ENCODE measurements around the gene ATL2.

Gene ATL2

GRCh38 chr2:38271697-38272096 is 105.4 kb downstream of the ATL2 start:
- Histone ChIP-seq H3K4me1 (ENCODE audit: control insufficient read depth, insufficient read depth, low read length, unreplicated experiment) (peaks cover 13% of the 10 kb centered on the region), H3K27ac (ENCODE audit: low read depth, low read length) (no peak overlapping the region), H3K4me3 (ENCODE audit: low read depth, low read length) (no peak overlapping the region)

GRCh38 chr2:38269421-38269820 is 107.7 kb downstream of the ATL2 start:
- peak overlapping the region; percentile 77 for H3K27ac ChIP-seq (ENCODE audit: low read depth, low read length)
- H3K27me3 ChIP-seq (ENCODE audit: insufficient read depth, low read length), result no peaks in the 10 kb centered on the region
- H2AFZ ChIP-seq (ENCODE audit: low read length, unreplicated experiment), result no peak overlapping the region
- H3K4me1 ChIP-seq (ENCODE audit: control insufficient read depth, insufficient read depth, low read length, unreplicated experiment), result peaks cover 9% of the 10 kb centered on the region
- no peaks in the 10 kb centered on the region for H3K79me2 ChIP-seq (ENCODE audit: control insufficient read depth, insufficient read depth, low read length, unreplicated experiment)
- no peak overlapping the region for H3K4me3 ChIP-seq (ENCODE audit: low read depth, low read length)
- H3K36me3 ChIP-seq (ENCODE audit: insufficient read depth, low read length), result no peaks in the 10 kb centered on the region

More at GRCh38 chr2:38271697-38272096, 105.4 kb downstream of the ATL2 start:
- no peaks in the 10 kb centered on the region for H3K36me3 ChIP-seq (ENCODE audit: insufficient read depth, low read length)
- H3K79me2 ChIP-seq (ENCODE audit: control insufficient read depth, insufficient read depth, low read length, unreplicated experiment), result no peaks in the 10 kb centered on the region
- H3K27me3 ChIP-seq (ENCODE audit: insufficient read depth, low read length), result no peaks in the 10 kb centered on the region
- H2AFZ ChIP-seq (ENCODE audit: low read length, unreplicated experiment), result no peak overlapping the region

- H3K36me3 ChIP-seq (ENCODE audit: insufficient read depth, low read length), result no peaks in the 10 kb centered on the region
- H3K79me2 ChIP-seq (ENCODE audit: control insufficient read depth, insufficient read depth, low read length, unreplicated experiment), result no peaks in the 10 kb centered on the region
- no peak overlapping the region for H3K4me3 ChIP-seq (ENCODE audit: low read depth, low read length)
- peaks cover 9% of the 10 kb centered on the region for H3K4me1 ChIP-seq (ENCODE audit: control insufficient read depth, insufficient read depth, low read length, unreplicated experiment)
- H2AFZ ChIP-seq (ENCODE audit: low read length, unreplicated experiment), result no peak overlapping the region
- no peaks in the 10 kb centered on the region for H3K27me3 ChIP-seq (ENCODE audit: insufficient read depth, low read length)
- H3K27ac ChIP-seq (ENCODE audit: low read depth, low read length), result peak overlapping the region; percentile 77
Observed at GRCh38 chr2:38268691-38269327, 108.3 kb downstream of the ATL2 start.

GRCh38 chr2:38268001-38268400 is 109.1 kb downstream of the ATL2 start:
- no peak overlapping the region for H2AFZ ChIP-seq (ENCODE audit: low read length, unreplicated experiment)
- peaks cover 9% of the 10 kb centered on the region for H3K4me1 ChIP-seq (ENCODE audit: control insufficient read depth, insufficient read depth, low read length, unreplicated experiment)
- H3K36me3 ChIP-seq (ENCODE audit: insufficient read depth, low read length), result no peaks in the 10 kb centered on the region
- no peaks in the 10 kb centered on the region for H3K79me2 ChIP-seq (ENCODE audit: control insufficient read depth, insufficient read depth, low read length, unreplicated experiment)
- H3K27ac ChIP-seq (ENCODE audit: low read depth, low read length), result no peak overlapping the region
- H3K27me3 ChIP-seq (ENCODE audit: insufficient read depth, low read length), result no peaks in the 10 kb centered on the region
- H3K4me3 ChIP-seq (ENCODE audit: low read depth, low read length), result no peak overlapping the region

- Histone ChIP-seq H3K27ac (ENCODE audit: low read depth, low read length) (no peak overlapping the region), H3K79me2 (ENCODE audit: control insufficient read depth, insufficient read depth, low read length, unreplicated experiment) (no peaks in the 10 kb centered on the region), H3K4me1 (ENCODE audit: control insufficient read depth, insufficient read depth, low read length, unreplicated experiment) (peaks cover 9% of the 10 kb centered on the region), H3K36me3 (ENCODE audit: insufficient read depth, low read length) (no peaks in the 10 kb centered on the region), H2AFZ (ENCODE audit: low read length, unreplicated experiment) (no peak overlapping the region), H3K27me3 (ENCODE audit: insufficient read depth, low read length) (no peaks in the 10 kb centered on the region), H3K4me3 (ENCODE audit: low read depth, low read length) (no peak overlapping the region)
Observed at GRCh38 chr2:38267270-38267925, 109.7 kb downstream of the ATL2 start.

GRCh38 chr2:38266382-38267061 is 110.6 kb downstream of the ATL2 start:
- no peak overlapping the region for H2AFZ ChIP-seq (ENCODE audit: low read length, unreplicated experiment)
- H3K27me3 ChIP-seq (ENCODE audit: insufficient read depth, low read length), result no peaks in the 10 kb centered on the region
- no peaks in the 10 kb centered on the region for H3K36me3 ChIP-seq (ENCODE audit: insufficient read depth, low read length)
- no peaks in the 10 kb centered on the region for H3K79me2 ChIP-seq (ENCODE audit: control insufficient read depth, insufficient read depth, low read length, unreplicated experiment)
- H3K4me1 ChIP-seq (ENCODE audit: control insufficient read depth, insufficient read depth, low read length, unreplicated experiment), result peaks cover 9% of the 10 kb centered on the region
- no peak overlapping the region for H3K4me3 ChIP-seq (ENCODE audit: low read depth, low read length)
- no peak overlapping the region for H3K27ac ChIP-seq (ENCODE audit: low read depth, low read length)

- H3K36me3 ChIP-seq (ENCODE audit: insufficient read depth, low read length), result no peaks in the 10 kb centered on the region
- no peak overlapping the region for H3K27ac ChIP-seq (ENCODE audit: low read depth, low read length)
- H3K4me3 ChIP-seq (ENCODE audit: low read depth, low read length), result no peak overlapping the region
- H3K4me1 ChIP-seq (ENCODE audit: control insufficient read depth, insufficient read depth, low read length, unreplicated experiment), result peaks cover 9% of the 10 kb centered on the region
- no peak overlapping the region for H2AFZ ChIP-seq (ENCODE audit: low read length, unreplicated experiment)
- H3K79me2 ChIP-seq (ENCODE audit: control insufficient read depth, insufficient read depth, low read length, unreplicated experiment), result no peaks in the 10 kb centered on the region
- no peaks in the 10 kb centered on the region for H3K27me3 ChIP-seq (ENCODE audit: insufficient read depth, low read length)
Observed at GRCh38 chr2:38265461-38265860, 111.6 kb downstream of the ATL2 start.

- Histone ChIP-seq H3K79me2 (ENCODE audit: control insufficient read depth, insufficient read depth, low read length, unreplicated experiment) (no peaks in the 10 kb centered on the region), H3K4me1 (ENCODE audit: control insufficient read depth, insufficient read depth, low read length, unreplicated experiment) (peaks cover 9% of the 10 kb centered on the region)
Observed at GRCh38 chr2:38264396-38265221, 112.5 kb downstream of the ATL2 start.

GRCh38 chr2:38263293-38263692 is 113.8 kb downstream of the ATL2 start:
- Histone ChIP-seq H3K27me3 (ENCODE audit: insufficient read depth, low read length) (no peaks in the 10 kb centered on the region), H3K79me2 (ENCODE audit: control insufficient read depth, insufficient read depth, low read length, unreplicated experiment) (no peaks in the 10 kb centered on the region), H3K4me3 (ENCODE audit: low read depth, low read length) (no peak overlapping the region), H2AFZ (ENCODE audit: low read length, unreplicated experiment) (no peak overlapping the region), H3K27ac (ENCODE audit: low read depth, low read length) (no peak overlapping the region), H3K4me1 (ENCODE audit: control insufficient read depth, insufficient read depth, low read length, unreplicated experiment) (no peaks in the 10 kb centered on the region), H3K36me3 (ENCODE audit: insufficient read depth, low read length) (no peaks in the 10 kb centered on the region)

More at GRCh38 chr2:38264396-38265221, 112.5 kb downstream of the ATL2 start:
- H3K27ac ChIP-seq (ENCODE audit: low read depth, low read length), result no peak overlapping the region
- no peaks in the 10 kb centered on the region for H3K36me3 ChIP-seq (ENCODE audit: insufficient read depth, low read length)
- H3K4me3 ChIP-seq (ENCODE audit: low read depth, low read length), result no peak overlapping the region
- no peaks in the 10 kb centered on the region for H3K27me3 ChIP-seq (ENCODE audit: insufficient read depth, low read length)
- H2AFZ ChIP-seq (ENCODE audit: low read length, unreplicated experiment), result no peak overlapping the region

- H3K4me1 ChIP-seq (ENCODE audit: control insufficient read depth, insufficient read depth, low read length, unreplicated experiment), result no peaks in the 10 kb centered on the region
- no peak overlapping the region for H3K4me3 ChIP-seq (ENCODE audit: low read depth, low read length)
Observed at GRCh38 chr2:38262069-38262871, 114.8 kb downstream of the ATL2 start.

More at GRCh38 chr2:38262069-38262871, 114.8 kb downstream of the ATL2 start:
- Histone ChIP-seq H3K79me2 (ENCODE audit: control insufficient read depth, insufficient read depth, low read length, unreplicated experiment) (no peaks in the 10 kb centered on the region), H3K36me3 (ENCODE audit: insufficient read depth, low read length) (no peaks in the 10 kb centered on the region), H2AFZ (ENCODE audit: low read length, unreplicated experiment) (no peak overlapping the region), H3K27ac (ENCODE audit: low read depth, low read length) (no peak overlapping the region), H3K27me3 (ENCODE audit: insufficient read depth, low read length) (no peaks in the 10 kb centered on the region)
